ENCODE measurements around the gene MBP. TPM values are rescaled to one million over a fixed set of nuclear protein-coding genes. Genes with fewer than 3 reads are reported as not detected.

Gene MBP
- polyA plus RNA-seq, 1 donor from 2014 or later: 3.3 TPM

- Histone ChIP-seq H3K9me3 (ENCODE audit: low read length) (no peaks in the 10 kb centered on the region), H3K4me3 (ENCODE audit: low read length) (peak overlapping the region; percentile 27), H4K20me1 (ENCODE audit: insufficient read depth) (no peaks in the 10 kb centered on the region), H3K27ac (ENCODE audit: low read length) (no peak overlapping the region), H3K79me2 (replicated peaks; ENCODE audit: insufficient read depth, low read length) (no peaks in the 10 kb centered on the region), H3F3A (ENCODE audit: insufficient read depth, low read length, poor library complexity, severe bottlenecking) (peaks cover 8% of the 10 kb centered on the region), H3K36me3 (ENCODE audit: insufficient read depth, low read length) (no peaks in the 10 kb centered on the region), H3K4me2 (ENCODE audit: low read length) (no peak overlapping the region), H3K9me2 (ENCODE audit: insufficient read depth, low read length) (no peaks in the 10 kb centered on the region), H2AFZ (ENCODE audit: low read depth, low read length) (no peak overlapping the region), H3K9ac (ENCODE audit: low read length) (no peak overlapping the region), H3K27me3 (ENCODE audit: insufficient read depth, low read depth, low read length) (no peaks in the 10 kb centered on the region)
- no peak for TF ChIP-seq EZH2 (IDR thresholded peaks at IDR 0.05; ENCODE audit: borderline replicate concordance, insufficient read depth, low read length, poor library complexity, severe bottlenecking)
- no peak for TF ChIP-seq RAD21 (conservative IDR thresholded peaks at IDR 0.05)
- no peak for TF ChIP-seq TAF1 (IDR thresholded peaks at IDR 0.05; ENCODE audit: low read depth)
- TF ChIP-seq POLR2AphosphoS5 (IDR thresholded peaks at IDR 0.05): peak; percentile 90
- TF ChIP-seq EP300 (conservative IDR thresholded peaks at IDR 0.05; ENCODE audit: poor library complexity, severe bottlenecking): peak; percentile 95
- peak; percentile 99 for TF ChIP-seq REST (IDR thresholded peaks at IDR 0.05; ENCODE audit: borderline replicate concordance)
Observed at GRCh38 chr18:77095391-77096371, 36.9 kb downstream of the MBP start.

- Histone ChIP-seq H3K79me2 (replicated peaks; ENCODE audit: insufficient read depth, low read length) (no peaks in the 10 kb centered on the region), H3K4me3 (ENCODE audit: low read length) (no peak overlapping the region), H3K9ac (ENCODE audit: low read length) (no peak overlapping the region), H3K36me3 (ENCODE audit: insufficient read depth, low read length) (no peaks in the 10 kb centered on the region), H3K27me3 (ENCODE audit: insufficient read depth, low read depth, low read length) (no peaks in the 10 kb centered on the region), H3F3A (ENCODE audit: insufficient read depth, low read length, poor library complexity, severe bottlenecking) (peaks cover 8% of the 10 kb centered on the region), H3K4me2 (ENCODE audit: low read length) (no peak overlapping the region), H3K27ac (ENCODE audit: low read length) (no peak overlapping the region), H3K9me3 (ENCODE audit: low read length) (no peaks in the 10 kb centered on the region), H2AFZ (ENCODE audit: low read depth, low read length) (no peak overlapping the region), H4K20me1 (ENCODE audit: insufficient read depth) (no peaks in the 10 kb centered on the region), H3K9me2 (ENCODE audit: insufficient read depth, low read length) (no peaks in the 10 kb centered on the region)
- TF ChIP-seq MXI1 (conservative IDR thresholded peaks at IDR 0.05; ENCODE audit: poor library complexity, severe bottlenecking): no peak
- no peak for TF ChIP-seq CTCF (IDR thresholded peaks at IDR 0.05; ENCODE audit: poor library complexity, severe bottlenecking)
- no peak for TF ChIP-seq SMC3 (conservative IDR thresholded peaks at IDR 0.05; ENCODE audit: poor library complexity)
Observed at GRCh38 chr18:77093586-77093985, 39.0 kb downstream of the MBP start.

Data from neural cell (in vitro differentiated cells).